Left ventricle myocardium inferior (tissue), 1 donor: ENCODE measurements around the gene AP3D1. TPM values are rescaled to one million over a fixed set of nuclear protein-coding genes. Genes with fewer than 3 reads are reported as not detected.

Experiments used
- DNase-seq: peaks from one replicate; pipeline ENCODE4 v3.0.0-alpha.2; 2020
- H3K27ac ChIP-seq: fragments of 200-600 bp; replicated peaks from 2 replicates; pipeline ENCODE4 v1.8.0; 2021
- H3K27me3 ChIP-seq: fragments of 200-600 bp; 2 replicates; pipeline ENCODE4 v1.8.0; 2021; ENCODE audit warnings: low read depth
- H3K36me3 ChIP-seq: fragments of 200-600 bp; 2 replicates; pipeline ENCODE4 v1.8.0; 2021
- H3K4me1 ChIP-seq: fragments of 200-600 bp; 2 replicates; pipeline ENCODE4 v1.8.0; 2021
- H3K4me3 ChIP-seq: fragments of 200-600 bp; 2 replicates; pipeline ENCODE4 v1.8.0; 2021; ENCODE audit warnings: mild to moderate bottlenecking, moderate library complexity
- H3K9me3 ChIP-seq: fragments of 200-600 bp; replicated peaks from 2 replicates; pipeline ENCODE4 v1.8.0; 2021
- CTCF ChIP-seq: fragments of 200-600 bp; IDR thresholded peaks from 2 replicates; pipeline ENCODE4 v1.8.0; 2021; ENCODE audit warnings: antibody characterized with exemption, mild to moderate bottlenecking, borderline replicate concordance
- intact Hi-C: fragments of 100-400 bp; cut with micrococcal nuclease; formaldehyde crosslinking; loops from one replicate; pipeline ENCODE4 v1.11.0; 2022
- total RNA-seq: library from RNA; stranded (reverse); fragmentation: NEBNext Ultra II Directional; extraction: Animal tissue kit (Norgen Biotek cat#: 25700); gene quantifications from one replicate; pipeline ENCODE4 v1.2.1, GENCODE V29; 2021
- donor health status: DM: no; HTN: yes; CAD: no; lungs with severe emphysema.

AP3D1 gene
- total RNA-seq, 1 donor from 2014 or later, result 75.4 TPM

DNA sequence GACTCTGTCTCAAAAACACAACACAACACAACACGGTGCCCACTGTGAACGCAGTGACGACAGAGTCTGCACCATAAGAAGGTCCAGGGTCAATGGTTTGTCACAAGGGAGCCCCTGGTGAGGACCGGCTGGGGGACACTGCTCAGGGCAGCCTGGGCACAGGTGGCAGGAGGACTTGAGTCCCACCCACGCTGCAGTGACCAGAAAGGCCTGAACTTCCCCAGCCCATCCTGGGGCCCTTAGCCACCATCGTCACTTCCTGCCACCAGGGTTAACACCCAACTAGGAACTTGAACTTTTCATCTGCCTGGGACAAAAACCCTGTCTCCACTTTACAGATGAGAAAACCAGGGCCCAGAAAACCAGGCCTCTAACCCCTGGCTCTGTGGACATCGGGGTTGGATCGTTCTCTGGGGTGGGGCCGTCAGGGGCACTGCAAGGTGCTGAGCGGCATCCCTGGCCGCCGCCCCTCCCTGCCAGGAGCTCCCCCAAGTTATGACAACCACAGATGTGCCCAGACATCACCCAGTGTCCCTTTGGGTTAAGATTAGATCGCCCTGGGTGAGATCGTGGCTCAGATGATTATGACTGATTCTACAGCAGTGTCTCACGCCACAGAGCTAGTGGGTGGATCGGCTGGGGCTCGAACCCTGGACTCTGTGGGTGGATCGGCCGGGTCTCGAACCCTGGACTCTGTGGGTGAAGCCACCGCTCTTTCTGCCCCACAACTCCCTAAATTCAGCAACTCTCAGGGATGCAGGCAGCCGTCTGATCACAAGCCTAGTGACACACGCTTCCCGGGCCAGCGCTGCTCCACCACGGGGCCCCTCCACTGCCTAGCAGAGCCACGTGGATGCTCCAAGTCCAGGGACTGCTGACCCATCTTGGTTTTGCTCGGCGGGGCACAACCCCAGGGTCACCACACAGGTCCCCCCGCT, 69.2 kb downstream of the AP3D1 start:
- no peak for TF ChIP-seq CTCF
- Histone ChIP-seq H3K4me1 (peaks cover 31% of the 10 kb centered on the region), H3K27me3 (no peaks in the 10 kb centered on the region), H3K9me3 (no peaks in the 10 kb centered on the region), H3K36me3 (peaks cover 60% of the 10 kb centered on the region), H3K27ac (peak overlapping the region; percentile 27), H3K4me3 (no peak overlapping the region)
- no peak for DNase-seq
- intact Hi-C loops, result no loop called here

- Histone ChIP-seq H3K9me3 (no peaks in the 10 kb centered on the region), H3K27me3 (no peaks in the 10 kb centered on the region), H3K4me1 (peaks cover 21% of the 10 kb centered on the region), H3K36me3 (peaks cover 75% of the 10 kb centered on the region), H3K27ac (no peak overlapping the region), H3K4me3 (no peak overlapping the region)
- intact Hi-C loops, result no loop called here
- no peak for DNase-seq
- no peak for TF ChIP-seq CTCF
Observed at GRCh38 chr19:2080336-2080988, 70.9 kb downstream of the AP3D1 start.

GRCh38 chr19:2079865-2080301, 71.5 kb downstream of the AP3D1 start:
- Histone ChIP-seq H3K36me3 (peaks cover 79% of the 10 kb centered on the region), H3K27me3 (no peaks in the 10 kb centered on the region), H3K4me1 (peaks cover 19% of the 10 kb centered on the region), H3K9me3 (no peaks in the 10 kb centered on the region), H3K27ac (no peak overlapping the region), H3K4me3 (no peak overlapping the region)
- no peak for TF ChIP-seq CTCF
- DNase-seq, result no peak
- intact Hi-C loops, result no loop called here

- no peak for DNase-seq
- Histone ChIP-seq H3K4me3 (no peak overlapping the region), H3K9me3 (no peaks in the 10 kb centered on the region), H3K27ac (no peak overlapping the region), H3K27me3 (no peaks in the 10 kb centered on the region), H3K4me1 (peaks cover 19% of the 10 kb centered on the region), H3K36me3 (peaks cover 80% of the 10 kb centered on the region)
- intact Hi-C loops, result no loop called here
- TF ChIP-seq CTCF, result no peak
Observed at GRCh38 chr19:2079076-2079864, 72.1 kb downstream of the AP3D1 start.
